CD4-positive, alpha-beta T cell treated with Interleukin-2 at 100 ng/mL for 4 hours (primary cell): ENCODE measurements around the gene BCL2.

Experiments
- DNase-seq: peaks from one replicate; pipeline ENCODE4 v3.0.0-alpha.2; 2020; ENCODE audit warnings: low spot score

The BCL2 gene

DNA sequence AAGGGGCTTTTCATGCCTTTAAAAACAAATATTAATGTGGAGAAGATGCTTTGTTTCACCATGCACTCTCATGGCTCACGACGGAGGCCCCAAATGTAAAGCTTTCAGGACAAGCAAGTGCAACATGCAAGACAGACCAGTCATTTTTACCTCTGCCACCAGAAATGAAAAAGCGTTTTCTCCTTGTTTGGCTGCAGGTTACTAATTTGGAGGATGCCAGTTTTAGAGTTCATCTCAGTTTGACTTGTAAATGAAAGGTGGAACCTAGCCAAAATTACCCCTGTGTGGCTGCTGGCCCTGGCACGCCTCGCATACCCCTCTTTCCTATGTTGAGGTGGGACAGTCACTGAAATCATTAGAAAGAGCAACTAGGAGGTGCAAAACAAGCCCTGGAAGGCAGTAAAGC is 138.6 kb downstream of the BCL2 start:
- DNase-seq, result no peak

DNA sequence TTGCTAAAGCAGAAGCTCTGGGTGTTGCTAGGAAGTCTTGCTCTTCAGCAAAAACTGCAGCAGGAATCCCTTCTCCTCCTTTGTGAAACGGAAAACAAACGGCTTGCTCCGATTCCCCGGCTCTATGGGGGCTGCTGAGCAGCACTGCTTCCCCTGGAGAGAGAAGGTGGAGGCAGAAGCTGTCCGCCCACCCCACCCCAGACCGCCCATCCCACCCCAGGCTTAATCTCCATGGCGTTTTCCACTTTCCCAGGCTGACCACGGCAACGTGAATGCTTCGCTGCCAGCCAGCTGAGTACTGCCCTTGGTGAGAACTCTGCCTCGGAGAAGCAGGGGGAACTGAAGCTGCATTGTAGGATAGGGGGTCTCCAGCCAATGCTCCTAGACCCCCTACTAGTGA is 139.2 kb downstream of the BCL2 start:
- DNase-seq, result no peak

DNA sequence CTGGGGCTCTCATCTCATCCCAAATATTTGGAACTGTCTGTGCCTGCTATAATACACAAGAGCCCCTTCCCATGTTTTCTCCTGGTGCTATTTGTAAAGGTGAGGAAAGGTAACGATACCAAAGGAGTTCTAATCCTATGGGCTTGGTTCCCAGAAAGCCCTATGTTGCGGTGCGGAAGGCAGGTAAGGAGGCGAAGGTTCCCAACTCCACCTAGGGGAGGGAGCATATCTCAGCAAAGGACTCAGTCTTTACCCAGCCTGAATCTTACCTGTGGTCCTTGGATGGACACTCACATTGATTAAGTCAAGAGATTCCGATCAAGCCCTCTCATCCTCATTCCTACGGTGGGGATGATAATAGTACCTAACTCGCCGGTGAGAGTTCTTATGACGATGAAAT is 140.1 kb downstream of the BCL2 start:
- no peak for DNase-seq

DNA sequence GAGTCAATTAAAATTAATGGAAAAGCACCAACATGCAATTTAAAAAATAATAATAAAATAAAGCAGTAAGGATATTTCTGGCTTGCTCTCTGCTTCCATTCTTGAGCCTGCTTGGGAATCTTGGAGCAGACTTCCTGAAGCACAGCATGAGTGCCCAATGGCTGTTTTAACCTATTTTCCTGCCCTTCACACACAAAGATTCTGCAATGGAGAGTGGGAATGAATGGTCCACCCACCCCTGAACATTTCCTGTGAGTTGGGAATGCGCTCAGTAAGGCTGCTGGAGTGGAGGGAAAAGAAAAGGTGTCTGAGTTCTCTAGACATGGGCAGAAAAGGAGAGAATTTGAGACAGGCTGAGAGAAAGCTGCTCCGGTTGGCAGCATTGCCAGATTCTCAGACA is 140.6 kb downstream of the BCL2 start:
- no peak for DNase-seq

DNA sequence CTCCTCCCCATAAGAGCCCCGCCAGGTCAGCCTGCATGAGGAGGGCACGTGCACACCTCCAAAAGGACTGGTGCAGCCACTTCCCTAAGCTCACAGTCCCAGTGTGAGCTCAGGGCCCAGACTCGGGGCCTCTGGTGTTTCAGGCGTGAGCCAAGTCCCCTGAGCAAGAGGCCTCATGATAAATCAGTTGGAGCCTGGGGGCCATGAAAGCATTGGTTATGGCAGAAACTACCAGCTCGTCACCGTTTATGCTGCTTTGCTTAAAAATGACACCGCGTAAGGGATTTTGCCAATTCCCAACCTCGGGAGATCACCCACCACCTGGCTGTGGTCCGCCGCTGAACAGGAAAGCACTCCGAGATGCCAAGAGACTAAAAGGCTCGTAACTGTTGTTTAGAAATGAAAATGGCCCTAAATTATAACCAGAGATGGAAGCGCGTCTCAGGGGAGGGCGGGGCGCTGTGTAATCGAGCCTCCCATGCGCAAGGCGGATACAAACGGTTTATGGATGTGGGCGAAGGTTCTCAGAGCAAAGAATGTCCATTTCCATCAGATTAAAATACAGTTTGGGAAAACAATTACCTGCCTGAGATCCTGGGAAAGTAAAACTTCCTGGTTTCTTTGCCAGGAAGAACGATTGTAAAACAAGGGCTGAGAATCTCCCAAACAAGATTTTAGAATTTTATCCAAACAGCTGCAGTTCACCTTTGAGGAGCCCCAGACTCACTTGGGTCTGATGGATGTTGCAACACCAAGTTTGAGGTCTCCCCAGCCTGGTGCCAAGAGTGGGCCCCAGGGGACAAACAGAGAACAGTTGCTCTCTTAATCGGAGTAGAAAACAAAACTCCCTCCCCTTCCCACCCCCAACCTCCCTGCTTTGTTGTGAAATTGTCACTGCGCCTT is 141.4 kb downstream of the BCL2 start:
- no peak for DNase-seq

DNA sequence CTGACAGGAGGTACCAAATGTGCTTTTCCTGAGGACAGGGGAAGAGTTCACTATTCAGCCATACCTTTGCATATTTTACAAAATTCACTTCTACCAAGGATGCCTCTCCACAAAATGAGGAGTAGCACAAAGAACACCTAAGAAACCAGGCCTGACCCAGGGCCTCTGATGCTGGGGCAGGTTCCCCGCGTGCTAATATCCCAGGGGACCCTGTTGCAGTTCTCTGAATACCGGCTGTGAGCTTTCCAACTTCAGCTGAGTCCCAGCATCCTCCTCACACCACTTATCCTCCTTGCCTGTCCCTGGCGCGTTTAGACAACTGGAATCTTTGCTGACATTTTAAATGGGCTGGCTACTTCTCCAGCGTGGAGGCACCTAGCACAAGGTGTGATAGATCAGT is 142.3 kb downstream of the BCL2 start:
- DNase-seq, result no peak

DNA sequence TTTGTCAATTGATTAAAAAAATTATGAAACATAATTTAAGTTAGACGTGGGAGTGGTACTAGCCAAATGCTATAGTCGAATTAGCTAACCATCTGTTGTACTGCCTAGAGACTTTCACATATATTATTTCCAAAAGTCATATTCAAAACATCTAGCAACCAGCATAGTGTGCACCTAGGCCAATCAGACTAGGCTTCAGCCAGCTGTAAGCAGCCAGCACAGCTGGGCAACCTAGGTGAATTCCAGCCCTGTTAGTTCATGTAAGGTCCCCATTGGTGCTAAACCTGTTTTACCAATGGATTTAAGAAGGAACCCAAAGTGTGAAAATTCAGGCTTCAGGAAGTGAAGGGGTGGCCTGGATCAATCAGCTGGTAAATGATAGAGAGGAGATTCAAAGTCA is 144.3 kb downstream of the BCL2 start:
- DNase-seq, result no peak

DNA sequence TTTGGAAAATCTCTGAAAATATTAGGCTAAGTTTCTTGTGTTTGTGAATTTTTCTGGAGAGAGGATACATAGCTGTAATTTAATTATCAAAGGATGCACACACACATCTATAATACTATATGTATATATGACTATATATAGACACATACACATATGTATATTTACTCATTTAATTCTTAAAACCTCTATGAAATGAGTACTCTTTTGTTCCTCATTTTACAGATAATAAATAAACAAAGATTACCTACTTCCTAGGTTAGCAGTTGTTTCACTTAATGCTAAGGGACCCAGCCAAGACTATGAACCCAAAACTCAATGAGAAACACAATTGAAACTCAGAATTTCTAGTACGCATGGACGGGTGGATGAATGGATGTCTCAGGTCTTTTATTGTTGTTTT is 145.6 kb downstream of the BCL2 start:
- DNase-seq, result no peak

DNA sequence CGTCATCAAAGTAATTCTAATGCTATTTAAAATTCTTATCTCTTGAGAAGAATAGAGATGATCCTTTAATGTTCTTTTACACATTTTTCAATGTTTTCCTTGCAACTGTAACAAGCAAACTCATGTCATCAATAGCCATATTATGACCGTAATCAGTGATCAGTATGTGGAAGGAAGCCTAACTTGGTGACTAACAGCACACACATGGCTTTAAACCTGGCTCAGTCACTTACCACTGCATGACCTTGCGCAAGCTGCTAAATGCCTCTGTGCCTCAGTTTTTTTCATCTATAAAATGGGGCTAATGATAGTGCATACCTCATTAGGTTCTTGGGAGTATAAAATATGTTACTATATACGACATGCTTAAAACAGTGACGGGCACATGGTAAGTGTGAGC is 149.7 kb downstream of the BCL2 start:
- DNase-seq, result no peak

DNA sequence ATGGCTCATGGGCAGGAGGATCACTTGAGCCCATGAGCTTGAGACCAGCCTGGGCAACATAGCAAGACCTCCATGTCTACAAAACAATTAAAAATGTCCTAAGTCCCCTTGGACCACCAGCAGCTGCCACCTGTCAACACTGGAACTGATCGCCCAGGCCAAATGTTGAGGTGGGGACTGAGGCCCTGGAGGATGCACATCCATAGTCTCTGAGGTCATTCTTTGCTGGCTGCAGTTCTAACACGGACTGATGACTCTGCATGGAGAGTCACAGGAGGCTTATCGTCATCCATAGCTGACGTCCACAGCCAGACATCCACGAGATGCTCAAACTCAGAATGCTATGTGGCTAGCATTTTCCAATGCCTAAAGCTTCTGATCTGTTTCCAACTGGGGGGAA is 151.3 kb downstream of the BCL2 start:
- no peak for DNase-seq

DNA sequence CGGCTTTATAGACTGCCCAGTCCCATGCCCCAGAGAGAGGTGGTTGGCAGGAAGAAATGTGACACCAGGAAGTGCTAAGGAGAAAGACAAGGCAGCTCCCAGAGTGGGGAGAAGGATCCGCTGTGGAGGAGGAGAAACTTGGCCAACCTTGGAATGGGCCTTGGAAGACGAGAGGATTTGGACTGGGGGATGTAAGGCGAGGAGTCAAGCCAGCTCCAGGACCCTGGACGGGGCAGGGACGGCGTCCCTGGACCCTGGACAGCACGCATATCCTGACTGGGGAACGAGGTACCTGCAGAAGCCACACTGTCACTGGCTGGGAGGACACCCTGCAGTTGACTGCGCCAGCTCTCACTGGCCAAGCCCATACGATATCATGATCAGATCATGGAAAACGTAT is 153.4 kb downstream of the BCL2 start:
- no peak for DNase-seq

DNA sequence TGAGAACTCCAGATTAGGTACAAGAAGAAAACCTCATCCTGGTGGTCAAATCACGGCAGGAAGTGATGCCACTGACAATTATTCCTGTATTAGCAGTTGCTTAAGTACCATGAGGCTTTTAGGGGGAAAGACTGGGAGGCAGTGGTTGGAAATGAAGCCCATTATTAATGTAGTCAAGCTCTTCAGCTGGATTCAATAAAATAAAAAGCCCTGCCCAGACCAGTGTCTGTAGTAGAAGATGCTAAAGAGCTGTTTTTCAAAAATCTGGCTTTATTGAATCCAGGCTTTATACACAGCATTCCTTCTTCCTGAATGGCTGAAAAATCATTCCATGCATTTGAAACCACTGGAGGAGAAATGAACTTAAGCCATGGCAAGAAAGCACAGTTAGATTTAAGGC is 155.2 kb downstream of the BCL2 start:
- DNase-seq, result no peak

DNA sequence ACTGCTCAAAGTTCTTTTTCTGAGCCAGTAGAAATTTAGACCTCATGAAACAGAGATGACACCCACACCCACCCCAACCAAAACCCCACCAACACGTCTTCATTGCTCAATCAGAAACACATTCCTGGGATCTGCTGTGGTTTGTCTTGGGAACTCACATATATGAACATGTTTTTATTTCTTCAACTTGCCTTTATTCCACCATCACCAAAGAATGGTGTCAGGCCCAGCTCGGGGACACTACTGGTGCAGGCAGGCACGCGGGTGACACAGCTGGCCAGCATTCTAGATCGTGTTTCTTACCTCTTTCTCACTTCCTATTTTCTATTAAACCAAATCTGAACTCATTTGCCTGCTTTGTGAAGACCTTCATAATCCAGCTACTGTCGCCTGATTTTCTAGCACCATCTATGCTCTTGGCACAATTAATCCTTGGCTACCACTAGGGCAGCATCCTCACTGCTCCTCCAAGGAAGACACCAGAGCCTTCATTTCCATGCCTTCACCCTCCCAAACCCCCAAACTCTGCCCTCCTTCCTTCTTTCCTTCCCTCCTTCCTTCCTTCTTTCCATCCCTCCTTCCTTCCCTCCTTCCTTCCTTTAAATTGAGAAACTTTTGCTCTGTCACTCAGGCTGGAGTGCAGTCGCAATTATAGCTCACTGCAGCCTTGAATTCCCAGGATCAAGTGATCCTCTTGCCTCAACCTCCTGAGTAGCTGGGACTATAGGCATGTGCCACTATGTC is 157.1 kb downstream of the BCL2 start:
- no peak for DNase-seq

DNA sequence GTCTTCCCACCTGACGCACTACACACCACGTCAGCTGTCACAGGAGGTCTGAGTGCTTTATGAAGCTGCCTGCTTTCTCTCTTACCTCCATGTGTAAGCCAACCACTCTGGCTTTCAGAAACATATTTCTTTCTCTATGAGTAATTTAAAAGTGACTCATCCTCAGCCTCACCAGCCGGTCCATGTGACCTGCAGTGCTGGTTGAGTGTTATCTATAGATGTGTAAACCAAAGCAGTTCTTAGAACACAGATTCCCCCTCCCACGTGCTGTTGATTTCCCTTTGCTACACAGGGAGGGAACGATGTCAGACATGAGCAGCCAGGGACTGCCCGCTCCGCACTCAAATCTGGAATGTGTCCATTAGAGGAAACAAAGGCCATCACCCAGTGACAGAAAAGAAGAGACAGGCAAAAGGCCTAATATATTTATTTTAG is 157.8 kb downstream of the BCL2 start:
- DNase-seq, result peak; percentile 94

DNA sequence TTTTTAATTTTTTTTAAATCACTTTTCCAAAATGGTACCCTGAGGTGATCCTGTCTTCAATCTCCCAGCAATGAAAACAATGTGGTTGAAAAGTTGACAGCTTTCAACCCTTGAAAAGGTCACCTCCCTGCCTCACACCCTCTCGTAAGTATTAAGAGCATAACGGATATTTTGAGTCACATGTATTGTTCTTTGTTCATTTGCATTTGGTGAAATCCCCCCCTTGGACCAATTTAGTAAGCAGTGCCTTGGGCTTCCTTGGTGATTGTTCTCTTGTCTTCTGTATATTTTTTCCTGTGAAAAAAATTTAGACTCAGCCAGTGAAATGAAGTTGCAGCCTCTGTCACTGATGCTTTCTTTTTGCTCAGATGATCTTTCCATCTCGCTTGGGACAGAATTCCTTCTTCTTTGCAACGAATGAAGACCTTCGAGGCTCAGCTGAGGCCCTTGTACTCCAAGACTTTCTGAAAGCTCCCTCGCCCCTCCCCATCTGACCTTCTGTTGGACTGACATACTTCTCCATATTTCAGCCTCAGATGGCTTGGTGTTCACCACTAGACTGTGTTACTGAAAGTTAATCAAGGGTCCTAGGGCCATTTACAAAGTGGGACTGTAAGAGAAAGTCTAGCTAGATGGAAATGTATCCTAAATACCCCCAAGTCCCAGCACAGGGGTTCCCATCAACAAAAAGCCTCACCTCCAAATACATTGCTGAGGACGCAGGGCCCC is 158.4 kb downstream of the BCL2 start:
- peak; percentile 88 for DNase-seq

DNA sequence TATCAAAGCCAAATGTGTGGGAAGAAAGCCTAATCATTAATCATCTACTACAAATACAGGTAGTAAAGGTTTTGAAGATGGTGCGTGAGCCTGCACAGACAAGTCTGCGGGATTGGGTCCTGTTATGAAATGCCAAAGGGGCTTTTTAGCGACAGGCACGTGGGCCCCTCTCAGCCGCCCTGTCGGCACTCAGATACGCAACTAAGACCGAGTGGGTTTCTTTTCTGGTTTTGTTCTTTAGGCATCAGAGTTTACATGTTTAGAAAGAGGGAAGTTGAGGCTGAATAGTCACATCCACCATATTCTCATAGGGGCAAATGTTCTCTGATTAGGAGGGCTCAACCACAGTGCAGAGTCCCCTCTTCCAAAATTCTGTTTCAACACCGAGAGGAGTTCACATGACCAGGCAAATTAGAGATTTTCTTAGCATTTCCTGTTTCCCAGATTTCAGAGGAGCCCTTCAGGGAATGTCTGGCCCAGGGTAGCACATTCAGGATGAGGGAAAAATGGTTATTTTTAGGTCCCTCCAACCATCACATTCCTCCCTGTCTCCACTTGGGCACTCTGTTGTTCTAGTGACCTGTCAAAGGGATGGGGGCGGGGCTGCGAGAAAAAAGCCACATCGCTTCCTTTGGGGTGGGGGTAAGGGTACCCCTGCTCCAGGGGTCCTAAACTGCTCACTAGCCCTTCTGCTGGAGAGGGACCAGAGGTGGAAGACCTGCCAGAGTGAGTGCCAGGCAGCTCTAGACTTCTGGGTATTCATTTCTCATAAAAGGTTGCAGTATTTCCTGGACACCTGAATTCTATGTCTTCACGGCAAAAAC is 159.2 kb downstream of the BCL2 start:
- DNase-seq, result no peak

DNA sequence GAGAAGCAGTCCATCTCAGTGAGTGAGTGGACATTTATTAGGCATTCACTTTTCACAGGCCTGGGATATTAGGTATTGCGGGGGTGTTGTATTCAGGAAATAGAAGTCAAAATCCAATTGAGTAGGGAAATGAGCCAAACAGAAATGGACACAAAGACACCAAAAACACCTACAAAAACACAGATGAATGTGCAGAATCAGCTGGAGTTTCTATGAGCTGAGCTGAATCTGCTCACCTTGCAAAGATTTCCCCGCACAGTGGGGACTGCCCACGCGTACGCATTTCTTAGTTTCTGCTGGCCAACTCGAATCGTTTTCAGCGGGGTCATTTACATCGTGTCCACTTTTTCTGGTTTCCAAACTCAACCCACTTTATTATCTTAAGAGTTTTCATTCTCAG is 160.0 kb downstream of the BCL2 start:
- no peak for DNase-seq

DNA sequence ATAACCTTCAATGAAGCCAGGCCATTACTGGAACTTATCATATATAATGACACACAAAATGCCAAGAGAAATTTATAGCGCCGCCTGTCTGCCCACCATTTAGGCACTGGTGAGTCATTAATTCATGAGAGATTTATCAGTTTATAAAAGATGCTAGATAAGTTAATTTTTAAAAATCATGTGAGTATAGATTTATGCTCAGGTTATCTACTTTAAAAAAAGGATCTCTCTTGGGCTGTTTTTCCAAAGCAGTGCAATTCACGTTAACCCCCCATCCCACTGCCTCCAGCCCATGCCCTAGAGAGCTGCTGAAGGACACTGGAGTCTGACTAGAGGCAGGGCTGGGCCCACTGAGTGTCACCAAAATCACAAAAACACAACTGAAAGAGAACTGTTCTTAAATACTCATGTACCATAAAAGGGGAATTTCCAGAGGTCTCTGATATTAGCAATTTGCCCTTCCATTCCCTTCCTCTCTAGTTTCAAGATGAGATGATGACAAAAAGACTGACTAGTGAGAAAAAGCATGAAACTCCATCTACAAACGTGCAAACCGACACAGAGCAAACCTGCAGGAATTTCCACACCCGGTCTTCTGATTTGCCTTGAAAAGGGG is 160.8 kb downstream of the BCL2 start:
- DNase-seq, result peak; percentile 64

DNA sequence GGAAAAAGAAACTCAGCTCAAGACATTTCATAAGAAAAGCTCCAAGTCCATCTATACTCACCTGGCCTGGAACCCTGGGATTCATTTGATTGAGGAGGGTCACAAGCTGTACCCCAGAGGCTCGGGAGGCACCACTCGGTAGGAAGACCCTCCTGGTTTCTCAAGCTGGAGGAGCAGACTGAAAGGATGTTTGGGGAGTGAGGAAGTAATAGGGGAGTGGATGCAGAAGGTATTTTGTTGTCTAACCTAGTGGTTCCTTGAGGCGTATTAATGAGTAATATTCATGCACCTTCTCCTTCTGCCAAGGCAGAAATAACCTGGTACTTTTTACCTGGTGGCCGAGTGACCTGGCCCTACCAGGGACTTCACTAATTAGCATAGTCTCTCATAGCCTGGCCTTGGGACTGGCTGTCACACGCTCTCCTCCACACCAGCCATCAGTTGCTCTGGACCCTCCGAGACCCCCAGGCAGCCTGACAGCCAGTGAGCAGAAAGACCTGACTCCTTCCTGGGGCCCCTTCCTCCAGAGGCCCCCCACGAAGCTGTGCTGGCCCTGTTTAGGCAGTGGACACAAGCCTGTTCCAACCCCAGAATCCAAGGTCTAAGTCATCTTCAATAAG is 161.4 kb downstream of the BCL2 start:
- peak; percentile 34 for DNase-seq

DNA sequence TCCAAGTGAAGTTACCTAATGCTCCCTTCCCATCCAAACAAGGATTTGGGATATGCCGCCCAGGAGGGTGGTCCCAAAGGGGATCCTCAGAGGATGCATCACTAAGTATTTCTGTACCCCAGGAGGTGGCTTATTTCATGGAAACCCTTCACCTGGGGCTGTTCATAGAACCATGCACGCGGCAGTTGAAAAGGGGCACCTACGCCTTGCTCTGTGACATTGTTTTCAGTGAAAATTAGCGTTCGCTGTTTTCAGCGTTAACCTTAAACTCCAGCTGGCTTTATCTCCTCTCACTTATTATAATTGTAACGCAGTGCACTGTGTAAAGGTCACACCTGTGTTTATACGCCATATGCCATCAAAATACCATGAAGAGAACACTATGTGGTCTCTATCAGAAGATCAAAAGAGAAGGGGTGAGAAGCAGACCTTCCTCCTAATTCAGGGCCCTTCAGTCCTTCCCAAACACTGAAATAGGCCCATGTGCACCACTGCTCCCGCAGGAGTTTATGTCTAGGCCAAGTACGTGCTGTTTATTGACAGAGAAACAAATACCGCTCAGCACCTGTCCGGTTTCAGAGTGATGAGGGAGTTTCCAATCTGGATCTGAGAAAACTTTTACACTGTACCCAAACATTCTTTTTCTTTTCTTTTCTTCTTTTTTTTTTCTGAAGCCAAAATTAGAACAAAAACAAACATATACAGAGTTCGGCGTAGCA is 162.1 kb downstream of the BCL2 start:
- peak; percentile 70 for DNase-seq
